ENCODE data around the gene IDE.

DNA sequence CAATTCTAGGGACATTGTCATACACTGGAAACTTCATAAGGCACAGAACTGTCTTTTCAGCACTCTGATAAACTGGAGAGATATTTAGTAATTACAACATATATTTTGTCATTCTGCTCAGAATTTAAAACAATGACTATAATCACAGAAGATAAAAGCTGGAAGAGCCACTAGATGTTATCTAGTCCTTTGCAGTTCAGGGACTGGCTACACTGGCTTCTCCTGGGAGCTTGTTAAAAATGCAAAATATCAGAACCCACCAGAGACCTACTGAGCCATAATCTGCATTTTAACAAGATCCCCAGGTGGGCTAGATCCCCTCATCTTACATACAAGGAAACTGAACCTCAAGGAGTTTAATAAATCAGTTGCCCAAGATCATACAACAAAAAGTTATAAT is 32.3 kb downstream of the IDE start:
- TF ChIP-seq, protein P1, sequence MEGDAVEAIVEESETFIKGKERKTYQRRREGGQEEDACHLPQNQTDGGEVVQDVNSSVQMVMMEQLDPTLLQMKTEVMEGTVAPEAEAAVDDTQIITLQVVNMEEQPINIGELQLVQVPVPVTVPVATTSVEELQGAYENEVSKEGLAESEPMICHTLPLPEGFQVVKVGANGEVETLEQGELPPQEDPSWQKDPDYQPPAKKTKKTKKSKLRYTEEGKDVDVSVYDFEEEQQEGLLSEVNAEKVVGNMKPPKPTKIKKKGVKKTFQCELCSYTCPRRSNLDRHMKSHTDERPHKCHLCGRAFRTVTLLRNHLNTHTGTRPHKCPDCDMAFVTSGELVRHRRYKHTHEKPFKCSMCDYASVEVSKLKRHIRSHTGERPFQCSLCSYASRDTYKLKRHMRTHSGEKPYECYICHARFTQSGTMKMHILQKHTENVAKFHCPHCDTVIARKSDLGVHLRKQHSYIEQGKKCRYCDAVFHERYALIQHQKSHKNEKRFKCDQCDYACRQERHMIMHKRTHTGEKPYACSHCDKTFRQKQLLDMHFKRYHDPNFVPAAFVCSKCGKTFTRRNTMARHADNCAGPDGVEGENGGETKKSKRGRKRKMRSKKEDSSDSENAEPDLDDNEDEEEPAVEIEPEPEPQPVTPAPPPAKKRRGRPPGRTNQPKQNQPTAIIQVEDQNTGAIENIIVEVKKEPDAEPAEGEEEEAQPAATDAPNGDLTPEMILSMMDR (IDR thresholded peaks at IDR 0.05): no peak
- TF ChIP-seq POLR2A (IDR thresholded peaks at IDR 0.05): no peak
